Panc1 (cell line): Measurements from ENCODE around the gene FGD5.

Experiments used
- POLR2AphosphoS5 ChIP-seq: IDR thresholded peaks from 2 replicates; pipeline ENCODE4 v1.6.1; 2012; ENCODE audit warnings: mild to moderate bottlenecking, low read depth, low read length, moderate library complexity
- REST ChIP-seq, 2 experiments: IDR thresholded peaks; 2 replicates each; pipeline ENCODE4 v1.6.1; 2011 to 2012; ENCODE audit warnings: low read depth in 2 of 2, control low read depth in 1 of 2, low read length in 1 of 2, mild to moderate bottlenecking in 1 of 2, moderate library complexity in 1 of 2; ENCODE audit not compliant: insufficient read depth in 1 of 2
- TF ChIP-seq, protein P1 (sequence below): fragments of 450-650 bp; IDR thresholded peaks from 2 replicates; pipeline ENCODE4 v1.5.1; 2017; ENCODE audit warnings: mild to moderate bottlenecking

DNA sequence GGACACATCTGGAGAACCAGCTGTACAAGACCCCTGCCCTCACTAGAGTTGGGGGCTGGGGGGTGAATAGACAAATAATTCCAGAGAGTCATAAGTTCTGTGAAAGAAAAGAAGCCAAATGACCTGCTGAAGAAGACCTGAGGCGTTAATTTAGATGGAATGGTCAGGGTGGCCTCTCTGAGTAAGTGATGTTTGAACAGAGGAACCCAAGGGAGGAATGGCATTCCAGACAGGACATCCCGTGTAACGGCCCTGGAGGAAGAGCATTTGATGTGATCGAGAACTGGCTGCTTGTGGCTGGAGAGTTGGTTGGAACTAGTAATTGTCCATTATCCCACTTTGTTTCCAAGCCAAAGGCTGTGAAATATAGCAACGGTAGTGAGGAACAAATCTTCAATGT, 130.4 kb downstream of the FGD5 start:
- TF ChIP-seq, protein P1, sequence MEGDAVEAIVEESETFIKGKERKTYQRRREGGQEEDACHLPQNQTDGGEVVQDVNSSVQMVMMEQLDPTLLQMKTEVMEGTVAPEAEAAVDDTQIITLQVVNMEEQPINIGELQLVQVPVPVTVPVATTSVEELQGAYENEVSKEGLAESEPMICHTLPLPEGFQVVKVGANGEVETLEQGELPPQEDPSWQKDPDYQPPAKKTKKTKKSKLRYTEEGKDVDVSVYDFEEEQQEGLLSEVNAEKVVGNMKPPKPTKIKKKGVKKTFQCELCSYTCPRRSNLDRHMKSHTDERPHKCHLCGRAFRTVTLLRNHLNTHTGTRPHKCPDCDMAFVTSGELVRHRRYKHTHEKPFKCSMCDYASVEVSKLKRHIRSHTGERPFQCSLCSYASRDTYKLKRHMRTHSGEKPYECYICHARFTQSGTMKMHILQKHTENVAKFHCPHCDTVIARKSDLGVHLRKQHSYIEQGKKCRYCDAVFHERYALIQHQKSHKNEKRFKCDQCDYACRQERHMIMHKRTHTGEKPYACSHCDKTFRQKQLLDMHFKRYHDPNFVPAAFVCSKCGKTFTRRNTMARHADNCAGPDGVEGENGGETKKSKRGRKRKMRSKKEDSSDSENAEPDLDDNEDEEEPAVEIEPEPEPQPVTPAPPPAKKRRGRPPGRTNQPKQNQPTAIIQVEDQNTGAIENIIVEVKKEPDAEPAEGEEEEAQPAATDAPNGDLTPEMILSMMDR, result no peak
- TF ChIP-seq REST (IDR thresholded peaks at IDR 0.05; ENCODE audit: insufficient read depth in 1 of 2, low read depth in 2 of 2, low read length in 1 of 2), result no peak
- TF ChIP-seq POLR2AphosphoS5, result no peak
